SK-N-SH treated with all-trans-retinoic acid at 6 μM for 48 hours (cell line): ENCODE data around the gene CABYR.

ENCODE experiments used
- ATAC-seq: fragments of 200-7000 bp; cut with Tn5 transposase; 3 replicates; pipeline ENCODE4 v1.9.1; 2020; ENCODE audit warnings: mild to moderate bottlenecking, moderate library complexity
- ARNTL ChIP-seq: fragments of 450-650 bp; formaldehyde crosslinking; IDR thresholded peaks from 2 replicates; pipeline ENCODE4 v1.5.0; 2020; ENCODE audit warnings: low read depth, mild to moderate bottlenecking, moderate library complexity, borderline replicate concordance
- BACH2 ChIP-seq: fragments of 250-450 bp; sonication (Bioruptor Pico); IDR thresholded peaks from 2 replicates; pipeline ENCODE4 v1.9.0; 2021; ENCODE audit warnings: mild to moderate bottlenecking, borderline replicate concordance
- CREB5 ChIP-seq: fragments of 250-450 bp; sonication (Bioruptor Pico); IDR thresholded peaks from 2 replicates; pipeline ENCODE4 v1.5.1; 2020; ENCODE audit warnings: low read depth, mild to moderate bottlenecking, moderate library complexity
- CSDC2 ChIP-seq: fragments of 250-450 bp; sonication (Bioruptor Pico); IDR thresholded peaks from 2 replicates; pipeline ENCODE4 v1.5.0; 2020; ENCODE audit warnings: mild to moderate bottlenecking, moderate library complexity
- CSRNP3 ChIP-seq: fragments of 250-450 bp; sonication (Bioruptor Pico); IDR thresholded peaks from 2 replicates; pipeline ENCODE4 v1.5.1; 2021; ENCODE audit warnings: mild to moderate bottlenecking, moderate library complexity
- ESRRG ChIP-seq: fragments of 250-450 bp; sonication (Bioruptor Pico); IDR thresholded peaks from 2 replicates; pipeline ENCODE4 v1.6.1; 2021; ENCODE audit warnings: mild to moderate bottlenecking
- ISL1 ChIP-seq: fragments of 250-450 bp; sonication (Bioruptor Pico); IDR thresholded peaks from 2 replicates; pipeline ENCODE4 v2.1.2; 2022; ENCODE audit warnings: mild to moderate bottlenecking, moderate library complexity
- PATZ1 ChIP-seq: fragments of 250-450 bp; sonication (Bioruptor Pico); IDR thresholded peaks from 2 replicates; pipeline ENCODE4 v1.8.0; 2020; ENCODE audit warnings: mild to moderate bottlenecking, moderate library complexity, borderline replicate concordance
- POU6F1 ChIP-seq: fragments of 250-450 bp; sonication (Bioruptor Pico); IDR thresholded peaks from 2 replicates; pipeline ENCODE4 v1.8.0; 2021; ENCODE audit warnings: low read depth, mild to moderate bottlenecking, moderate library complexity, borderline replicate concordance
- PPARA ChIP-seq: fragments of 250-450 bp; sonication (Bioruptor Pico); IDR thresholded peaks from 2 replicates; pipeline ENCODE4 v1.5.0; 2020; ENCODE audit warnings: mild to moderate bottlenecking, borderline replicate concordance
- RARB ChIP-seq: fragments of 250-450 bp; sonication (Bioruptor Pico); IDR thresholded peaks from 2 replicates; pipeline ENCODE4 v1.8.0; 2021; ENCODE audit warnings: mild to moderate bottlenecking, moderate library complexity
- SNAI2 ChIP-seq: fragments of 250-450 bp; sonication (Bioruptor Pico); IDR thresholded peaks from 2 replicates; pipeline ENCODE4 v1.5.0; 2020; ENCODE audit warnings: mild to moderate bottlenecking, moderate library complexity
- TCF4 ChIP-seq: fragments of 250-450 bp; sonication (Bioruptor Pico); IDR thresholded peaks from 2 replicates; pipeline ENCODE4 v1.8.0; 2021; ENCODE audit warnings: mild to moderate bottlenecking, moderate library complexity, borderline replicate concordance
- TOX ChIP-seq: fragments of 250-450 bp; sonication (Bioruptor Pico); IDR thresholded peaks from 2 replicates; pipeline ENCODE4 v1.8.0; 2021; ENCODE audit warnings: mild to moderate bottlenecking, moderate library complexity, borderline replicate concordance
- ZC3H10 ChIP-seq: fragments of 250-450 bp; sonication (Bioruptor Pico); IDR thresholded peaks from 2 replicates; pipeline ENCODE4 v1.5.1; 2021; ENCODE audit warnings: mild to moderate bottlenecking, moderate library complexity
- ZFP3 ChIP-seq: fragments of 250-450 bp; sonication (Bioruptor Pico); IDR thresholded peaks from 2 replicates; pipeline ENCODE4 v1.5.0; 2020; ENCODE audit warnings: mild to moderate bottlenecking, moderate library complexity
- ZFP30 ChIP-seq: fragments of 450-650 bp; formaldehyde crosslinking; IDR thresholded peaks from 2 replicates; pipeline ENCODE4 v1.5.0; 2022; ENCODE audit warnings: mild to moderate bottlenecking, moderate library complexity
- ZNF565 ChIP-seq: fragments of 450-650 bp; formaldehyde crosslinking; conservative IDR thresholded peaks from 2 replicates; pipeline ENCODE4 v1.5.0; 2020; ENCODE audit warnings: low read depth, mild to moderate bottlenecking, moderate library complexity
- ZNF8 ChIP-seq: fragments of 450-650 bp; formaldehyde crosslinking; IDR thresholded peaks from 2 replicates; pipeline ENCODE4 v1.5.0; 2020; ENCODE audit warnings: mild to moderate bottlenecking, moderate library complexity

Gene CABYR

DNA sequence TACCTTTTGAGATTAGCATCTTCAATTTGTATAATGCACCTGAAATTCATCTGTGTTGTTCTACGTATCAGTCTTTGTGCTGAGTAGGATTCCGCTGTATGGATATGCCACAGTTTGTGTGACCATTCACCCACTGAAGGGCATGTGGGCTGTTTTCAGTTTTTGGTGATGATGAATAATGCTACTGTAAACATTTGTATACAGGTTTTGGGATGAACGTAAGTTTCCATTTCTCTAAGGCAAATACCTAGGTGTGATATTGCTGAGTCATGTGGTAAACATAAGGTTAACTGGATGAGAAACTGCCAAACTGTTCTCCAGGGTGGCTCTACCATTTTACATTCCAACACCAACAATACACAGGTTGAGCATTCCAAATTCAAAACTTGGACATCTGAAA, 35.1 kb downstream of the CABYR start:
- no peak for TF ChIP-seq BACH2 (CRISPR knock-in tag)
- no peak for TF ChIP-seq PATZ1 (CRISPR knock-in tag)
- TF ChIP-seq CSRNP3 = no peak
- no peak for TF ChIP-seq ISL1
- TF ChIP-seq CSDC2 (CRISPR knock-in tag) = no peak
- TF ChIP-seq ZNF8 (CRISPR knock-in tag) = no peak
- no peak for TF ChIP-seq RARB (CRISPR knock-in tag)
- TF ChIP-seq ZNF565 = no peak
- no peak for TF ChIP-seq CREB5 (CRISPR knock-in tag)
- TF ChIP-seq ZFP3 = no peak
- no peak for TF ChIP-seq ZC3H10 (CRISPR knock-in tag)
- no peak for ATAC-seq

DNA sequence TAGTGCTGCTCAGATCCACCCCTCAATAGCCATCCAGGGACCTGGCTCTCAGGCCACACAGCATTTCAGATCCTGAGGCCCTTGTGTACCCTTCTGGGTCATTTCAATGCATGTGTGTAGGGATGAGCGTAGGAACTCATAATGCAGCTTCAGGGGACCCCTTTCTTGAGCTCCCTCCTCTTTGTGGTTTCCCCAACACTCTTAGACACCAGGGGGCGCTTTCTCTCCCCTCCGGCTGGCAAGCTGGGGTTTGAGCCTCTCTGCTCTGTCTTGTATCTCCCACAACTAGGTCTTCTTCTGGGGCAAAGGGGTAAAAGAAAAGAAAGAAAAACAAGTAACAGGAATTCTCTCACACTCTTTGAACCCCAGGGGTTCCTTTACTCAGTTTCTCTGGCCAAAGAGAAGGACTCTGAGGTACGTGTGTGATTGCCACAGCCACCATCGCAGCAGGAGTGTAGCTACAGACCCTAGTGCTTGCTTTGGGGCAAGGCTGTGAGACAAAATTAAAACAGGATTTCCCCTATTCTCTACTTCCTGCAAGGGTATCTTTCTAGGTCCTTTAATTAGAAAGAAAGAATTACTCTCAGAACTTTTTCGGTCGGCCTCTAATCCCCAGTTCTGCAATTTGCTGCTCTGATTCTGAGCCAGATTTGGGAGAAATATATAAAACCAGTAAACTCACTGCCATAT, 38.0 kb downstream of the CABYR start:
- TF ChIP-seq ARNTL (CRISPR knock-in tag) (no peak), CSDC2 (CRISPR knock-in tag) (no peak), TOX (CRISPR knock-in tag) (no peak), PPARA (CRISPR knock-in tag) (no peak)
- ATAC-seq = peak; percentile 92

DNA sequence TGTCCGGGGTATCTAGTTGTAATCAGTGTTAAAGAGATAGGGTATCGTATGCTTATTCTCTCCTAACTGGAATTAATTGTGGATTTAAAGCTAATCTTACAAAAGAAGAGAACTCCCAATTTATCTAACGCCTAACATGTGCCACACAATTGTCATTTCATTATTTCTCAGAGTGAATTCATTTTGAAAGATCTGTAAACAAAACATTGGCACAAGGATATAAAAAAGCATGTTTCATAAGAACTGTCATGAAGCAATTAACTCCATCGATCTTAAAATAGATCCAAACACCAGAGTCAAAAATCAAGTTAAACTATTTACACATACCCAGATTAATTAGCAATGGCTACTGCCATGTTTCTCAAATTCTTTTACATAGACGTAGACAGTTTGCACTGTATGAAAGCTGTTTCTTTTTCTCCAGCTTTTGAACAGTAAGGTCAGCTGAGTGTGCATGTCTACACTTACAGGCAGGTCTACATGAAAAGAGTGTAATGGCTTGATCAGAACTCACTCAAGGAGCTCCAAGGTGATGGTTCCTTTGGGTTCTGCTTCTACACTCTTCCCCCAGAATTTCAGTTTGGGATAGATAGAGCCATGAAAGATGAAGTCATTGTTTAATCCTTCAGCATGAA, 38.8 kb downstream of the CABYR start:
- no peak for TF ChIP-seq CSDC2 (CRISPR knock-in tag)
- ATAC-seq = no peak

- no peak for TF ChIP-seq ZFP30
- no peak for TF ChIP-seq ZC3H10 (CRISPR knock-in tag)
- TF ChIP-seq ISL1 = no peak
- TF ChIP-seq SNAI2 (CRISPR knock-in tag) = no peak
- no peak for TF ChIP-seq ZFP3
- no peak for TF ChIP-seq CSRNP3
- TF ChIP-seq ZNF8 (CRISPR knock-in tag) = no peak
- TF ChIP-seq ARNTL (CRISPR knock-in tag) = no peak
- no peak for TF ChIP-seq ESRRG (CRISPR knock-in tag)
- TF ChIP-seq BACH2 (CRISPR knock-in tag) = no peak
- no peak for TF ChIP-seq CREB5 (CRISPR knock-in tag)
- no peak for TF ChIP-seq PATZ1 (CRISPR knock-in tag)
- TF ChIP-seq CSDC2 (CRISPR knock-in tag) = no peak
- no peak for TF ChIP-seq TCF4 (CRISPR knock-in tag)
- no peak for TF ChIP-seq TOX (CRISPR knock-in tag)
- TF ChIP-seq PPARA (CRISPR knock-in tag) = no peak
- no peak for TF ChIP-seq POU6F1 (CRISPR knock-in tag)
- ATAC-seq = no peak
Measured at GRCh38 chr18:24180048-24180447, 41.2 kb downstream of the CABYR start.
